Endothelial cell of coronary artery (primary cell): ENCODE data around the gene GOSR2. TPM values are rescaled to one million over a fixed set of nuclear protein-coding genes. Genes with fewer than 3 reads are reported as not detected.

Source experiments
- total RNA-seq: library from RNA; depleted of rRNA; stranded (reverse); fragments of >200 nt; gene quantifications from 2 replicates; pipeline ENCODE4 v1.2.3, GENCODE V29; 2014

GOSR2 gene
- 51.2 and 60.4 TPM in 2 replicates for total RNA-seq

GRCh38 chr17:46922804-46923635 is at the start of gene GOSR2:
Gene GOSR2, plus strand, starts transcription at chr17:46923160. Its CDS starts 33 bp downstream, at chr17:46923193.

DNA sequence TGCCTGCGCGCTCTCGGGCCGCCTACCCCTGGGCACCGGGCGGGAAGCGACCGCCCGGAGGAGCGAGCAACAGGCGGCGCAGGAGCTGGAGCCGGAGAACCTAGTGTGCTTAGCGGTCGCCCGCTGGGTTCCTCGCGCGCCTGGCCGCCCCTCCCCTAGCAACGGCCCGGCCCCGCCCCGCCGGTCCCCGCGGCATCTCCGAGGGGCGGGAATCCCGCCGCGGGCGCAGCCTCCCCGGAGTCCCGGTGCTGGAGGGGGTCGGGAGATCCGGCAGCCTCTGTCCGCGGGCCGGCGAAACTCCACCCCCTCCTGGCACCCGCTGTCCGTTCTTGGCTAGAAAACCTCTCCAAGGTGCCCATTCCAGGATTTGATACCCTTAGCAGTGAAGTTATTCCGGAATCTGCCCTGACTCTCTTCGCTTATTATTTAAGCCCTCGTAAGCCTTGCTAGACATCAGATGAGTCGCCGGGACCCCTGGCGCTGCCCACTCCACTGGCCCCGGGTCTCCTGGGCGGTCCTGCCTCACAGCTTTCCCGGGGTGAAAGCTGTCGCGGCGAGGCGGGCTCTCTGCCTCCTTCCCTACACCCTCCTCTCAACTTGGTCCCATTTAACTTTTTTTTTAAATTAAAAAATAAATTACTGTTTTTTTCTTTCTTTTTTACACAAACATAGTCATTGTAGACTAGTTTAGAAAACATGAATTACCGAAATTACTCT is 56.3 kb downstream of the GOSR2 start, which contains the start of gene RPRML:
Gene RPRML (minus strand): TSS at position 107 of the 717 bp plus-strand sequence. CDS start 246 bp downstream, outside the sequence.

Other genes with a start within 250 kb of the GOSR2 start
- gene WNT3, start 104.5 kb upstream of the GOSR2 start, total RNA-seq, result 1.4 and 1.6 TPM in 2 replicates
- gene WNT9B, start 71.6 kb upstream of the GOSR2 start, total RNA-seq, result not detected in 2 replicates
- 0.09 TPM in 1 of 2 replicates, not detected in the other for gene RPRML, start 56.1 kb downstream of the GOSR2 start, total RNA-seq